ENCODE measurements around the gene CDK3.

The CDK3 gene

DNA sequence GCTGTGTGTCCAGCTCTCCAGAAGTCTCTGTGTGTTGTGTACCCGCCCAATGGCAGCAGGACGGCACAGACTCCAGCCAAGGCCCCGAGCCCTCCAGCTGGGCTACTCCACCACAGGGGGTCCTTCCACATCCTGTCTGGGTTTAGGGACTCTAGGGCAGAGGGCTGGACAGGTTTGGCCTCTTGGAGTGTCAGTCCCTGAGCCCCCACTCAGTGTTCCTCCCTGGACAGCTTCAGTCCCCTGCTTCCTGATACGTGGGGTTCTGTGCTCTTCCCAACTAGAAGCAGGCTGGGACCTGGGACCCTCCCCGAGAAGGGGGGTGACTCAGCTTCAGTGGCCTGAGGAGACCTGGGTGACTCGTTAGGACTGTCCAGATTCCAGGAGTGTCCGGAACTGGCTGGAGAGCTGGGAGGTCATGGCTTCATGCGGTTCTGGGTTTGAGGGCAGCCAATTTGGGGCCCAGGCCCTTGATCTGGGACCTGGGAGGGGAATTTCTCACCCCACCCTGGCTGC is 4.2 kb downstream of the CDK3 start:
- no peak for TF ChIP-seq TAF1 (IDR thresholded peaks at IDR 0.05; ENCODE audit: borderline replicate concordance, insufficient read depth, low read length)
- no peak for TF ChIP-seq POLR2AphosphoS5 (IDR thresholded peaks at IDR 0.05; ENCODE audit: low read depth, low read length)
- no peak for TF ChIP-seq REST (IDR thresholded peaks at IDR 0.05; ENCODE audit: insufficient read depth in 1 of 2, low read depth in 2 of 2, low read length in 2 of 2)
- no peak for TF ChIP-seq SIN3A (IDR thresholded peaks at IDR 0.05; ENCODE audit: borderline replicate concordance, insufficient read depth, low read length)
- no peak for TF ChIP-seq FOXP2 (optimal IDR thresholded peaks at IDR 0.05; ENCODE audit: borderline replicate concordance, extremely low read depth, extremely low read length, insufficient read depth)

GRCh38 chr17:76005263-76006149 is 4.9 kb downstream of the CDK3 start:
- TF ChIP-seq TAF1 (IDR thresholded peaks at IDR 0.05; ENCODE audit: borderline replicate concordance, insufficient read depth, low read length) (no peak), REST (IDR thresholded peaks at IDR 0.05; ENCODE audit: insufficient read depth in 1 of 2, low read depth in 2 of 2, low read length in 2 of 2) (no peak), SIN3A (IDR thresholded peaks at IDR 0.05; ENCODE audit: borderline replicate concordance, insufficient read depth, low read length) (no peak), FOXP2 (optimal IDR thresholded peaks at IDR 0.05; ENCODE audit: borderline replicate concordance, extremely low read depth, extremely low read length, insufficient read depth) (no peak), POLR2AphosphoS5 (IDR thresholded peaks at IDR 0.05; ENCODE audit: low read depth, low read length) (no peak)

DNA sequence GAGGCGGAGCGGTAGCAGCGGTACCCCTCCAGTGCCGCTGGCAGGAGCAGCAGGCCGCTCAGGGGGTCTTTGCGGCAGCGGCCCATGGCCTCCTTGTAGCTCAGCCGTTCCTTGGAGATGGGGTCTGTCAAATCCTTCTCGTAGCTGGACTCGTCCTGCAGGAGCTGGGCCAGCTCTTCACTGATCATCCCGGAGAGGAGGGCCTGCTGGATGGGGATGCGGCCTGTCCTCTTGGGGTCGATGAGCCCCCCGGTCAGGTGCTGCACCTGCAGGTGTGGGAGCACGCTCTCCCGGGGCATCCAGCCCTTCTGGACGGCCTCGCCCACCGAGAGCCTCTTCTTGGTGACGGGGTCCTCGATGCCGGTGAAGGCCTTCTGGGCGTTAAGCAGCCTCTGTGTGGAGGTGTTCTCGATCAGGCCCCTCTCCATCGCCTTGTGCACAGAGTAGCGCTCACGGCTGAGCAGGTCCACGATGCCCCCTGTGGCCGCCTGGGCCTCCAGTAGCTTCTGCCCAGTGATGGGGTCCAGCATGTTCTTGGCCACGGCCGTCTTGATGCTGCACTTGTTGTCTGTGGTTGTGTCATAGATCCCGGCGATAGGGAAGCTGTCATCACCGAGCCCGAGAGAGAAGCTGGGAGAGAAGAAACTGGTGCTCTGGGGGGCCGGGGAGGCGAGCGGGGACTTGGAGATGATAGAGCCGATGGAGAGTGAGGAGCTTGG is 6.6 kb downstream of the CDK3 start:
- TF ChIP-seq FOXP2 (optimal IDR thresholded peaks at IDR 0.05; ENCODE audit: borderline replicate concordance, extremely low read depth, extremely low read length, insufficient read depth) (no peak), REST (IDR thresholded peaks at IDR 0.05; ENCODE audit: insufficient read depth in 1 of 2, low read depth in 2 of 2, low read length in 2 of 2) (no peak), POLR2AphosphoS5 (IDR thresholded peaks at IDR 0.05; ENCODE audit: low read depth, low read length) (no peak), TAF1 (IDR thresholded peaks at IDR 0.05; ENCODE audit: borderline replicate concordance, insufficient read depth, low read length) (no peak), SIN3A (IDR thresholded peaks at IDR 0.05; ENCODE audit: borderline replicate concordance, insufficient read depth, low read length) (no peak)

GRCh38 chr17:76007850-76008165 is 7.2 kb downstream of the CDK3 start:
- TF ChIP-seq REST (IDR thresholded peaks at IDR 0.05; ENCODE audit: insufficient read depth in 1 of 2, low read depth in 2 of 2, low read length in 2 of 2) (no peak), FOXP2 (optimal IDR thresholded peaks at IDR 0.05; ENCODE audit: borderline replicate concordance, extremely low read depth, extremely low read length, insufficient read depth) (no peak), POLR2AphosphoS5 (IDR thresholded peaks at IDR 0.05; ENCODE audit: low read depth, low read length) (no peak)

All from PFSK-1 (cell line).